HCT116 (cell line): ENCODE measurements around the gene OLFML2B. TPM values are rescaled to one million over a fixed set of nuclear protein-coding genes. Genes with fewer than 3 reads are reported as not detected.

Experiments used
- ATAC-seq: fragments of 200-7000 bp; cut with Tn5 transposase; 2 replicates; pipeline ENCODE4 v1.9.1; 2020; ENCODE audit warnings: mild to moderate bottlenecking, moderate library complexity
- BruUV-seq: library from RNA; stranded (reverse); fragments of 400-500 nt; replicated peaks from 2 replicates; lab custom pipeline; 2021; lab: Mats Ljungman, UMichigan
- CTCF ChIA-PET: fragments of 300-600 bp; sonication (Branson Sonifier 250); formaldehyde crosslinking; loops from one replicate; lab custom pipeline; 2021; ENCODE audit warnings: antibody characterized with exemption; lab: Charles Lee
- POLR2A ChIA-PET: fragments of 300-600, 350-600 bp; sonication (Branson Sonifier 250); formaldehyde crosslinking; loops from one replicate; lab custom pipeline; 2021; ENCODE audit warnings: antibody characterized with exemption; lab: Charles Lee
- RAD21 ChIA-PET, 2 experiments: fragments of 300-600 bp; sonication (Branson Sonifier 250); formaldehyde crosslinking; loops; one replicate each; lab custom pipeline; 2023; ENCODE audit warnings: low total read pairs in 2 of 2; ENCODE audit not compliant: uncharacterized antibody in 2 of 2, unreplicated experiment in 2 of 2, low non-redundant PET in 1 of 2; lab: Charles Lee
- DNase-seq: peaks from one replicate; pipeline ENCODE4 v3.0.0-alpha.2; 2010; ENCODE audit warnings: low read depth, low spot score
- H2AFZ ChIP-seq: fragments of 200-600 bp; shearing (Covaris generic), sonication (generic); 2 replicates; pipeline ENCODE4 v1.6.1; 2017; ENCODE audit warnings: low read depth, mixed run types, mixed read lengths, antibody characterized with exemption, low read length; ENCODE audit not compliant: poor library complexity, severe bottlenecking
- H3K27ac ChIP-seq: 2 replicates; pipeline ENCODE4 v1.5.1; 2012; ENCODE audit warnings: low read depth, low read length
- H3K27me3 ChIP-seq: fragments of 200-600 bp; sonication (generic); 2 replicates; pipeline ENCODE4 v1.6.1; 2016; ENCODE audit warnings: mixed run types, low read length, mixed read lengths; ENCODE audit not compliant: insufficient read depth
- H3K36me3 ChIP-seq, 2 experiments: fragments of 200-500 bp in 1 of 2; fragments of 200-600 bp in 1 of 2; sonication (Bioruptor generic) in 1 of 2; sonication (generic) in 1 of 2; 2 replicates each; pipeline versions ENCODE4 v1.5.1 to v1.6.1; 2014 to 2016; ENCODE audit warnings: low read length in 2 of 2, inconsistent platforms in 1 of 2, mixed read lengths in 1 of 2, mixed run types in 1 of 2; ENCODE audit not compliant: insufficient read depth in 2 of 2, control insufficient read depth in 1 of 2
- H3K4me1 ChIP-seq, 2 experiments: fragments of 200-600 bp in 1 of 2; sonication (generic) in 1 of 2; 2 replicates each; pipeline versions ENCODE4 v1.5.1 to v1.6.1; 2012 to 2017; ENCODE audit warnings: low read length in 2 of 2, inconsistent platforms in 1 of 2, mild to moderate bottlenecking in 1 of 2, mixed read lengths in 1 of 2, mixed run types in 1 of 2, moderate library complexity in 1 of 2; ENCODE audit not compliant: insufficient read depth in 2 of 2, control insufficient read depth in 1 of 2
- H3K4me2 ChIP-seq: fragments of 200-600 bp; sonication (generic); 2 replicates; pipeline ENCODE4 v1.6.1; 2017; ENCODE audit warnings: mixed run types, low read length, mixed read lengths
- H3K4me3 ChIP-seq, 2 experiments: fragments of 200-600 bp in 1 of 2; sonication (generic) in 1 of 2; replicated peaks in 1 of 2; 2 replicates each; pipeline ENCODE4 v1.5.1; 2011 to 2016; ENCODE audit warnings: low read length in 2 of 2, control low read depth in 1 of 2, low read depth in 1 of 2, mild to moderate bottlenecking in 1 of 2, mixed read lengths in 1 of 2, mixed run types in 1 of 2
- H3K79me2 ChIP-seq: fragments of 200-600 bp; sonication (generic); 2 replicates; pipeline ENCODE4 v1.6.1; 2017; ENCODE audit warnings: mild to moderate bottlenecking, mixed run types, low read length, moderate library complexity, mixed read lengths; ENCODE audit not compliant: insufficient read depth
- H3K9ac ChIP-seq: fragments of 200-600 bp; sonication (generic); 2 replicates; pipeline ENCODE4 v1.6.1; 2016; ENCODE audit warnings: low read length, mixed read lengths
- H3K9me2 ChIP-seq: fragments of 200-600 bp; sonication (generic), shearing (Covaris generic); 2 replicates; pipeline ENCODE4 v1.6.1; 2017; ENCODE audit warnings: mixed run types, mild to moderate bottlenecking, moderate library complexity; ENCODE audit not compliant: insufficient read depth
- H3K9me3 ChIP-seq, 2 experiments: fragments of 200-500 bp in 1 of 2; fragments of 200-600 bp in 1 of 2; sonication (Bioruptor generic) in 1 of 2; sonication (generic) in 1 of 2; 2 replicates each; pipeline ENCODE4 v1.6.1; 2014 to 2017; ENCODE audit warnings: low read length in 2 of 2, mixed read lengths in 2 of 2, inconsistent platforms in 1 of 2, low read depth in 1 of 2, mild to moderate bottlenecking in 1 of 2, mixed run types in 1 of 2, moderate library complexity in 1 of 2; ENCODE audit not compliant: control insufficient read depth in 1 of 2, insufficient read depth in 1 of 2
- H4K20me1 ChIP-seq: fragments of 200-600 bp; sonication (generic), shearing (Covaris generic); 2 replicates; pipeline ENCODE4 v1.6.1; 2017; ENCODE audit warnings: mixed run types, mild to moderate bottlenecking, moderate library complexity; ENCODE audit not compliant: insufficient read depth
- EZH2phosphoT487 ChIP-seq: fragments of 200-600 bp; IDR thresholded peaks from 2 replicates; pipeline ENCODE4 v1.6.1; 2018; ENCODE audit warnings: antibody characterized with exemption, borderline replicate concordance
- REST ChIP-seq: IDR thresholded peaks from 2 replicates; pipeline ENCODE4 v1.6.1; 2012; ENCODE audit warnings: low read depth
- TCF7L2 ChIP-seq: IDR thresholded peaks from 2 replicates; pipeline ENCODE4 v1.7.0; 2011; ENCODE audit warnings: borderline replicate concordance, inconsistent platforms; ENCODE audit not compliant: insufficient read depth, insufficient read length; ENCODE audit errors: extremely low read depth
- ZFX ChIP-seq: fragments of 450-650 bp; IDR thresholded peaks from 2 replicates; pipeline ENCODE4 v1.6.1; 2017
- ZNF274 ChIP-seq: fragments of 200-500 bp; sonication (Bioruptor generic); IDR thresholded peaks from 2 replicates; pipeline ENCODE4 v1.6.1; 2014; ENCODE audit warnings: mild to moderate bottlenecking, low read depth, low read length, inconsistent platforms
- intact Hi-C: fragments of 100-400 bp; cut with micrococcal nuclease; formaldehyde crosslinking; loops from 2 replicates; pipeline ENCODE4 v1.10.0; 2022
- total RNA-seq: library from RNA; stranded (reverse); gene quantifications from one replicate; pipeline ENCODE4 v1.2.1, GENCODE V29; 2021; ENCODE audit not compliant: unreplicated experiment

Gene OLFML2B
- total RNA-seq, 1 experiment from 2014 or later: 1.3 TPM

DNA sequence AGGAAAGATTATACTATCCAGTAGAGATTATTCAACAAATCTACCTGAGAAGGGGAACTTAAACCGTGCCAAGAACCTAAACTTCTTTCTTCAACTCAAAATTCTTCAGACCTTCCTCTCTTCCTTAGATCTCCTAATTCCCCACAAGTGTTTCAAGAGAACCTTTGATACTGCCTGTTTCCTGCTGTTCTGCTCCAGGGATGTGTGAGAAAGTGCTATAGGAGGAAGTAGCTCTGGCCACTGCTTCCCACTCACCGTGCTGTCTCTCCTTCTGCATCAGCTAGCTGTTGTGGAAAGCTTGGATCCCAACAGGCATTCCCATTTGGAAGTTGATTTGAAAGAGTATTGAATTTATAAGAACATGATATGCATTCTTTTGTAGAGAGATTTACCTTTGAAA, 41.3 kb upstream of the OLFML2B start:
- H2AFZ ChIP-seq: peak overlapping the region; percentile 96
- ATAC-seq: no peak
- no peaks in the 10 kb centered on the region for H3K9me2 ChIP-seq
- H3K9ac ChIP-seq: no peak overlapping the region
- no peaks in the 10 kb centered on the region for H3K79me2 ChIP-seq
- no peaks in the 10 kb centered on the region for H3K27me3 ChIP-seq
- CTCF ChIA-PET: interaction anchor here (1.1 kb wide), 1 partner anchor 215 kb away, joined by 4 read pairs; no protein-coding TSS in a partner anchor
- TF ChIP-seq ZFX: no peak
- no peak for TF ChIP-seq EZH2phosphoT487
- TF ChIP-seq TCF7L2: no peak
- RAD21 ChIA-PET: no interaction called here
- DNase-seq: no peak
- BruUV-seq: no TSS peak
- intact Hi-C loops: no loop called here
- no peaks in the 10 kb centered on the region for H3K9me3 ChIP-seq
- H3K27ac ChIP-seq: no peak overlapping the region
- H3K36me3 ChIP-seq: no peaks in the 10 kb centered on the region
- H4K20me1 ChIP-seq: no peaks in the 10 kb centered on the region
- peak overlapping the region; percentile 36 for H3K4me2 ChIP-seq
- H3K4me1 ChIP-seq: peaks cover 14 to 22% of the 10 kb centered on the region in 2 experiments; a peak in 3 of 4 replicates
- POLR2A ChIA-PET: no interaction called here
- no peak overlapping the region for H3K4me3 ChIP-seq

- no peak overlapping the region for H3K9ac ChIP-seq
- ATAC-seq: no peak
- no peak for TF ChIP-seq REST
- no peak for TF ChIP-seq EZH2phosphoT487
- no peak for TF ChIP-seq ZNF274
- TF ChIP-seq, all 23 proteins: peak for 0
- DNase-seq: no peak
- intact Hi-C loops: no loop called here
- Histone ChIP-seq H3K36me3 (no peaks in the 10 kb centered on the region), H3K4me1 (peaks cover 6 to 12% of the 10 kb centered on the region in 2 experiments; a peak in 3 of 4 replicates), H3K79me2 (no peaks in the 10 kb centered on the region), H3K27ac (no peak overlapping the region), H4K20me1 (no peaks in the 10 kb centered on the region), H3K4me3 (no peak overlapping the region), H3K9me2 (no peaks in the 10 kb centered on the region), H2AFZ (no peak overlapping the region), H3K4me2 (no peak overlapping the region), H3K27me3 (no peaks in the 10 kb centered on the region), H3K9me3 (no peaks in the 10 kb centered on the region)
- CTCF ChIA-PET: interaction anchor here (0.7 to 2.0 kb wide), 3 partner anchors 19 to 213 kb away, joined by 3 to 7 read pairs (median 4); no protein-coding TSS in a partner anchor
- RAD21 ChIA-PET: no interaction called here
- POLR2A ChIA-PET: interaction anchor here (1.2 kb wide), 1 partner anchor 83 kb away, joined by 6 read pairs; no protein-coding TSS in a partner anchor
- BruUV-seq: no TSS peak
Measured at GRCh38 chr1:162062542-162063015, 38.9 kb upstream of the OLFML2B start.
